C1 segment of cervical spinal cord (tissue), 14 donors: ENCODE data around the gene KLHL20.
A peak's percentile ranks its signal among the peaks of the same experiment; 100 is the strongest.
"Not testable (repeated sequence)": the region's sequence is repeated elsewhere in the genome, so short reads cannot be mapped to it uniquely, and the experiment has no call there.

Source experiments
- DNase-seq, 14 donors: peaks; one replicate each; lab custom pipeline; 2025; lab: John Stamatoyannopoulos, UW

KLHL20 gene

DNA sequence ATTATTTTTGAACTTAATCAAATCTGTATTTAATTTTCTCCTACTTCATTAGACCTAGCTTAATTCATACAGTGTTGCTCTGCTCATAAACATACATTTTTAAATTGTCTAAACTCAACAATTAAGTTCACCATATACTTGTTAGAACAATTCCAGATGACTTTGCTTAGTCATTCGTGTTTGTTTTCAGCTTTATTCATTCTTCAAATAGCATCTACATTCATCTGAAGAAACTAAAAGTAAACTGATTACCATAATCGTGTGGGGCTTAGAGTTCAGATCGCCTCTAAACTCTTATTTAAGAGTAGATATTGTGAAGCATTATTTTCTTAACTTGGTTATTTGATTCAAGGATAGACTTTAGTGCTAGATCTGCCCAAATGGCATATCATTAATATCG lies 34.4 kb downstream of the KLHL20 start:
- no peak for DNase-seq

DNA sequence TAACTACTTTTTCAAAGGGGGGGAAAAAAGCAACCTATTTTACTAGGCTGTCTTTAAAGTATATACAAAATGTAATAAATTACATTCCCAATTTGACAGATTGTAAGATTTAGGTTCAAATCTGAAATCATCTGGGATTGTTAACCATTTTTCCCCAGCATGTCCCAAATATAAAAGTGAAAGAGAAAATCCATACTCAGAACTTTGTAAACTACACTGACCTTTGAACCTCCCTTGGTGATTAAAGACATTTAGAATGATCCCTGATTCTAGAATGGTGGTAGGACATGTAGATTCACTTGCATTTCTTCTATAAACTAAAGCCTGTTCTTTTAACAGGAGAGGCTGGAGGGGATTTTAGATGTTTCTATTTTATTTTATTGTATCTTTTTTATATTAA lies 39.0 kb downstream of the KLHL20 start:
- DNase-seq = no peak

DNA sequence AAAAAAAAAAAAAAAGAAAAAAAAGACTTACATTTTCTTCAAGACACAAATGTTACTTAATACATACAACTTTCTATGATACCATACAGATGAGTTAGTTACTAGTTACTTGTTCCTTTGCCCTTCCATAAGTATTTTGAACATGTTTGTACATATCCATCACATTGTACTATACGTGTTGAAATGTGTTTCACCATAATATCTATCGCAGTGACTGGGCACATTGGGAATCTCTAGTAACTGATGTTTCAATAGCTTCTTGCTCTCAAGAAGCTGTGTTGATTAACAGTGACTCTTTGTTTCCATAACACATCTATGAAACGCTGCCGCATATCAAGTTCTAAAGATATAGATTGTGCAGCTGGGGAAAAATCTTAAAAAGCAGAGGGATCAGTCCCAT lies 42.9 kb downstream of the KLHL20 start:
- DNase-seq = no peak

DNA sequence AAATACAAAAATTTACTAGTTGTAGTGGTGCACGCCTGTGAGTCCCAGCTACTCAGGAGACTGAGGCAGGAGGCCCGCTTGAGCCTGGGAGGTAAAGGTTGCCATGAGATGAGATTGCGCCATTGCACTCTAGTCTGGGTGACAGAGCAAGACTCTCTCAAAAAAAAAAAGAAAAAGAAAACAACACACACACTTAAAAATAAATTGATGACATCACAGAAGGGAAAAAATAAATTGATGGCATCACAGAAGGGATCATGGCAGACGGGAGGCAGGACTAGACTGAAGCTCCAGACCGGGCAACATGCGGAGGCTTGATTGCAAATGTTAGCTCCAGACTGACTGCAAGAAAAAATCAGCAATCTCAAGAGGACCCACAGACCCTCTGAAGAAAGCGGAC lies 43.3 kb downstream of the KLHL20 start:
- DNase-seq = no peak

DNA sequence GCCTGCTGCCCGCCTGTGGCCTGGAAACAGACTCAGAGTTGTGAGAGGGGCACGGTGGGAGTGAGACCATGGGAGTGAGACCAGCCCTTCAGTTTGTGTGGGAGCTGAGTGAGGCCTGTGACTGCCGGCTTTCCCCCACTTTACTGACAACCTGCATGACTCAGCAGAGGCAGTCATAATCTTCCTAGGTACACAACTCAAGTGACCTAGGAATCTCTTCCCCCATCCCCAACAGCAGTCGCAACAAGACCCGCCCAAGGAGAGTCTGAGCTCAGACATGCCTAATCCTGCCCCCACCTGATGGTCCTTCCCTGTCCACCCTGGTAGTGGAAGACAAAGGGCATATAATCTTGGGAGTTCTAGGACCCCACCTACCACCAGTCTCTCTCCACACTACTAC lies 44.2 kb downstream of the KLHL20 start:
- DNase-seq = no peak

DNA sequence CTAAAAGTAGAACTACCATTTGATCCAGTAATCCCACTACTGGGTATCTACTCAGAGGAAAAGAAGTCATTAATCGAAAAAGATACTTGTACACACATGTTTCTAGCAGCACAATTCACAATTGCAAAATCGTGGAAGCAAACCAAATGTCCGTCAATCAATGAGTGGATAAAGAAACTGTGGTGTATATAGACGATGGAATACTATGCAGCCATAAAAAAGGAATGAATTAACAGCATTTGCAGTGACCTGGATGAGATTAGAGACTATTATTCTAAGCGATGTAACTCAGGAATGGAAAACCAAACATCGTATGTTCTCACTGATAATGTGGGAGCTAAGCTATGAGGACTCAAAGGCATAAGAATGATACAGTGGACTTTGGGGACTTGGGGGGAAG lies 49.5 kb downstream of the KLHL20 start:
- DNase-seq = not testable (repeated sequence)

DNA sequence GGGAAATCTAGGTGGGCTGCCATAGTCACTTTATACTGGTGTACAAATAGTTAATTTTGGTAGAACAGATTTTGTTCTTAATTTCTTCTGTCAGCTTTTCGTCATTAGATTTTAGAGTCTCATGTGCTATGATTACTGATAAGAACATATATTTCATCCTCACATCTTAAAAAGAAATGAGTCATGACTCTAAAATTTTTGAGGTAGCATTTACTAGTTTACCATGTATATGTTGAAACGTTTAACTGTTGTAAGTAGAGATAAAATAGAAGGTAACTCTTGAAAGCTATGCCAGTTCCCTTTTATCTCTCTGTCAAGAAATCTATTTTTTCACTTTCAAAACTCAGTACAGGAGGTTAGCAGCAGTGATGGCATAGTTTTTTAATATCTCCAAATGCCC lies 53.4 kb downstream of the KLHL20 start:
- no peak for DNase-seq

DNA sequence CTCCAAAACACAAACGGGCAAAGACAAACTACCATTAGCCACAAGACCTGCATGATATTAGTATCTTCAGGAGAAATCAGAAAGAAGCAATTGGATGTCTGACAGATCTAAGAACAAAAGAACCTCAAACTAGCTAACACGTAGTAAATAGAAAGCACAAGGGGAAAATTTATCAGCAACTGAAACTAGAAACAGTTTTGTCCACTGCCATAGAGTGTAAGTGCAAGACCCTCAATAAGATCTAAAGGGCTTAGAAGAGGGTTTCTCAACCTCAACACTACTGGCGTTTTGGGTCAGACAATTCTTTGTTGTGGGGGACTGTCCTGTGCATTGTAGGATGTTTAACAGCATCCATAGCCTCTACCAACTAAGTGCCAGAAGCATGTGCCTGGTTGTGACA lies 54.0 kb downstream of the KLHL20 start:
- no peak for DNase-seq

DNA sequence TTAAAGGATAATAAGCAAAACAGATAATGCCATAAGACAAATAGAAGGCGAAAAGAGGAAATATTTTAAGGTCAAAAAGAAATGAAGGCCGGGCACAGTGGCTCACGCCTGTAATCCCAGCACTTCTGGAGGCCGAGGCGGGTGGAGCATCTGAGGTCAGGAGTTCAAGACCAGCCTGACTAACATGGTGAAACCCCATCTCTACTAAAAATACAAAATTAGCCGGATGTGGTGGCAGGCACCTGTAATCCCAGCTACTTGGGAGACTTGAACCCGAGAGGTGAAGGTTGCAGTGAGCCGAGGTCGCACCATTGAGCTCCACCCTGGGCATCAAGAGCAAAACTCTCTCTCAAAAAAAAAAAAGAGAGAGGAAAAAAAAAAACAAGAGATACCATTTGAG lies 55.5 kb downstream of the KLHL20 start:
- DNase-seq = not testable (repeated sequence)

DNA sequence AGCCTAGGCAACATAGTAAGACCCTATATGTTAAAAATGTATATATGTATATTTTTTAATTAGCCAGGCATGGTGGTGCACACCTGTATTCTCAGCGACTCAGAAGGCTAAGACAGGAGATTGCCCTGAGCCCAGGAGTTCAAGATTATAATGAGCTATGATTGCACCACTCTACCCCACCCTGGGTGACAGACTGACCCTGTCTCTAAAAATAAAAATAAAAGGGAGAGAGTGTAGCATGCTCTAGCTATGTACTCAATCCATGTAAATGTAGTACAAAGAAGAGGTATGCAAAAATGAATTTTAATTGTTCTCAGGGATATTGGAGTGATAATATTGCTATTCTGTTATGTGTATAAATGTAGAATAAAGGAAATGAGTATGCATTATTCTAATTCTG lies 56.8 kb downstream of the KLHL20 start:
- DNase-seq = no peak

DNA sequence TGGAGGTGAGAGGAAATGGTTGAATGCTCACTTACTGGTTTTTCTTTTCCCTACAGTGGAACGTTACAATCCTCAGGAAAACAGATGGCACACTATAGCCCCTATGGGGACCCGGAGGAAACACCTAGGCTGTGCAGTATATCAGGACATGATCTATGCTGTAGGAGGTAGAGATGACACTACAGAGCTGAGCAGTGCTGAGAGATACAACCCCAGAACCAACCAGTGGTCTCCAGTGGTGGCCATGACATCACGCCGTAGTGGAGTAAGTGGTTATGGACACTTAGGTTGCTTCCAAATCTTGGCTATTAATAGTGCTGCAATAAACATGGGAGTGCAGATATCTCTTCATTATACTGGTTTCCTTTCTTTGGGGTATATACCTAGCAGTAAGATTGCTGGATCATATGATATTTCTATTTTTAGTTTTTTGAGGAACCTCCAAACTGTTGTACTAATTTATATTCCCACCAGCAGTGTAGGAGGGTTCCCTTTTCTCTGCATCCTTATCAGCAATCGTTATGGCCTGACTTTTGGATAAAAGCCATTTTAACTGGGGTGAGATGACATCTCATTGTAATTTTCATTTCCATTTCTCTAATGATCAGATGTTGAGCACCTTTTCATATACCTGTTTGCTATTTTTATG lies 60.9 kb downstream of the KLHL20 start:
- DNase-seq = no peak

DNA sequence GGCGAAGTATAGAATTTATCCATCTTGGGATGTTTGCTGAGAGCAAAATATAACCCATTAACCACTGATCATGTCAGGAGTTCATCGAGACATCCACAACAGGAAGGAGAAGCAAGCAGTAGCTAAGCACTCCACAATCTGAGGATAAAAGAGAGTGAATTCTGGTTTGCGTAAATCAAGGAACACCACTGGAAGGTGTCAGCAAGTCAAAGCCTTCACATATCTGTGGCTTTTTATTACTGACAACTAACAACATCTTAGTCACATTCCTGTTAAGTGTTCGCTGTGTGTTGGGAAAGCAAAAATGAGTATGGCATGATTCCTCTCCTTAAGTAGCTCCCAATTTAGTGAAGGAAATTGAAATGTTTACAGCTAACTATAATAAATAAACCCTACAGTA lies 65.2 kb downstream of the KLHL20 start:
- DNase-seq = no peak

DNA sequence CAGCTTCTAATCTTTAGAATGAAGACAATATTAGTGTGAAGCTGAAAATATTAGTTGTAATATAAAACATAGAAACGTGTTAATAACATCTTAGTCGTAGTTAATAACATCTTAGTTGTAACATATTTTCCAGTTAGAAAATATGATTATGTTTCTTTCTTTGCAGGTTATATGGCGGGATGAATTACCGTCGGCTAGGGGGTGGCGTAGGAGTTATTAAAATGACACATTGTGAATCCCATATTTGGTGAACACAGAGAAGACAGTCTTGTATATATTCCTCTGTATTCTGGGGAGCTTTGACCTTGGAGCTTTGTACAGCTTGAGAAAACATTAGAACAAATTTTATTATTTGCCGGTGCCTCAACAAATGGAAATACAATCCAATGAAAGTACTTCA lies 70.2 kb downstream of the KLHL20 start:
- no peak for DNase-seq

DNA sequence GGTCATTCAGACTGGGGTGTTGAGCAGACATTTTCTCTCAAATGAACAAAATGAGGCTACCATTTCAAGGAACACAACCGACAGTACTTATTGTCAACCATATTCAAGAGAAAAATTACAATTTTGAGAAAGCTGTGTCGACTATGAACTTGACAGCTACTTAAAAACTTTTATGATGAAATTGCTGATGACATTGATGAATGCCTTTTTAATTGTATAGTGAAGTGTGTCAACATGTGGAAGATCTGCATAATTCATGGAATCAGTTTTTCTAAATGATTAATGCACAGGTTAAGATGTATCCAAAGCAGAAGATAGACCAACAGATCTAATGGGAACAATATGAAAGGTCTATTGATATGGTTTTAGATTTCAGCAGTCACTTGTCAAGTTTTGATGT lies 75.1 kb downstream of the KLHL20 start:
- no peak for DNase-seq

DNA sequence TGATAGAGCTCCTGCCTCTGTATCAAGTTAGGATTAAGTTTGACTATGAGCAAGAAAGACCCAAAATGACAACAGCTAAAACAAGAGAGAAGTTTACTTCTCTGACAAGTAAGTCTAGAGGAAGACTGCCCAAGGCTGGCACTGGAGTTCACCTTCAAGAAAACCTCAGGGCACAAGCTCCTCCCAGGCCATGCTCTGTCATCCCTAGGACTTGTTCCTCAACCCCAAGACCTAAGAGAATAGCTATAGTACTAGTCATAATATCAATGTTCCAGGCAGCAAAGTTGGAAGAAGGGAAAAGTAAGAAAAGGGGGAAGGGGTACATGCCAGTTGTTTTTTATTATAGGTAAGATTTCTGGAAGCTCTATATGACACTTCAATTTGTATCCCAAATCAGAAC lies 83.3 kb downstream of the KLHL20 start:
- DNase-seq = no peak

DNA sequence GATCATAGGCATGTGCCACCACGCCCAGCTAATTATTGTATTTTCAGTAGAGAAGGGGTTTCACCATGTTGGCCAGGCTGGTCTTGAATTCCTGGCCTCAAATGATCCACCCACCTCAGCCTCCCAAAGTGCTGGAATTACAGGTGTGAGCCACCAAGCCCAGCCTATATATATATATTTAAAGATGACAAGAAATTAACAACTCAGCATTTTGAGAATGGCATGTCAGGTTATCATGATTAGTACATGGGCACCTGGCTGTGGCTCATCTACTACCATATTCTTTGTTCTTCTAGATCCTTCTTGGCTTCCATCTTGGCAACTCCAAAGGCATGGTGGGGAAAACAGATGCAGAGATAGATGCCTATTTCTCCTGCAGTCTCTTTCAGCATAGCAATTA lies 85.2 kb downstream of the KLHL20 start:
- not testable (repeated sequence) for DNase-seq

DNA sequence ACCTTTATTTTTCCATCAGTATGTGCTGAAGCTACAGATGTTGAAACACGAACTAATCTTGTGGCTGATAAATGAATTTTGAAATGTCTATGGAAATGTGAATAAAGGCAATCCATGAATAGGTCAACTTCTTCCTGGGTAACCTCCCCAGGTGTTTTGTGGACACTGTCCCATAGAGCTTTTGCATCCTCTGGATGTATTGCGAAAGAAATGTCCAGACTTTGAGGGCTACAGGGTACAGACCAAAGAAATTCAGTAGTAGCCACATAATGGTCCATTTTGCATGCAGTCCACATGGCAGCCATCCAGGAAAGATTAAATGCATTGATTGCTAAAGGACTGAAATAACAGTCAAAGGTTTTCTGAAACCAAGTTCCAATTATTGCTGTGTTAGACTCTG lies 88.2 kb downstream of the KLHL20 start:
- no peak for DNase-seq

DNA sequence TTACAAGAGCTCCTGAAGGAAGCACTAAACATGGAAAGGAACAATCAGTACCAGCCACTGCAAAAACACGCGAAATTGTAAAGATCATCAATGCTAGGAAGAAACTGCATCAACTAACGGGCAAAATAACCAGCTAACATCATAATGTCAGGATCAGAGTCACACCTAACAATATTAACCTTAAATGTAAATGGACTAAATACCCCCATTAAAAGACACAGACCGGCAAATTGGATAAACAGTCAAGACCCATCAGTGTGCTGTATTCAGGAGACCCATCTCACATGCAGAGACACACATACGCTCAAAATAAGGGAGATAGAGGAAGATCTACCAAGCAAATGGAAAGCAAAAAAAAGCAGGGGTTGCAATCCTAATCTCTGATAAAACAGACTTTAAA lies 98.9 kb downstream of the KLHL20 start:
- DNase-seq = not testable (repeated sequence)

DNA sequence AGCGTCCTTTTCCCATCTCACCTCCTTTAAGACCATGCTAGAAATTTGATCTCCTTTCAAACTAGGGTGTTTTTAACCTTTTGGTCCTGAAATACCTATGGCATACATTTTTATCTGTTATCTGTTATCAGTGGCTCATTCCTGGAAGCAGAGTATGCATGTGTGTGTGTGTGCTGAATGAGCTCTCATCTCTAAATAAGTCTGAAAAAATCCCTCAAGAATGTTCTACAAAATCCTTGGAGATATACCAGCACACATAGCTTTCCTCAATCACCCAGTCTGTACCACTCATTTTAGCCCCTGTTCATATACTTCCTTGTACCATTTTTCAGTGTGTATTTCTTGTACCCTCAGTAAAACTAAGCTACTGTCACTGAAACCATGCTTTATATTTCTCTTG lies 103.7 kb downstream of the KLHL20 start:
- DNase-seq = no peak

DNA sequence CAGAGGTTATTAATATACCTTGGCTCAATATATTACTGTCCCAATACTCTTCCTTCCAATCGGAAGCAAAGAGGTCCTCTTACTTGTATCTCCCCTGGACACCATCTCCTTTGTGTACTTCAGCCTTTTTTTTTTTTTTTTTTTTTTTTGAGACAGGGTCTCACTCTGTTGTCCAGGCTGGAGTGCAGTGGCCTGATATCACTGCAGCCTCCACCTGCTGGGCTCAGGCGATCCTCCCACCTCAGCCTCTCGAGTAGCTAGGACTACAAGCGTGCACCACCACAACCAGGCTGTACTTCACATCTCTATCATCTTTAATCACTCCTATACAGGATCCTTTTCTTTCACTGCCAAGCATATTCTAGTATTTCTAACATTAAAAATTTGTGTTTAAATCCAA lies 106.9 kb downstream of the KLHL20 start:
- DNase-seq = no peak

DNA sequence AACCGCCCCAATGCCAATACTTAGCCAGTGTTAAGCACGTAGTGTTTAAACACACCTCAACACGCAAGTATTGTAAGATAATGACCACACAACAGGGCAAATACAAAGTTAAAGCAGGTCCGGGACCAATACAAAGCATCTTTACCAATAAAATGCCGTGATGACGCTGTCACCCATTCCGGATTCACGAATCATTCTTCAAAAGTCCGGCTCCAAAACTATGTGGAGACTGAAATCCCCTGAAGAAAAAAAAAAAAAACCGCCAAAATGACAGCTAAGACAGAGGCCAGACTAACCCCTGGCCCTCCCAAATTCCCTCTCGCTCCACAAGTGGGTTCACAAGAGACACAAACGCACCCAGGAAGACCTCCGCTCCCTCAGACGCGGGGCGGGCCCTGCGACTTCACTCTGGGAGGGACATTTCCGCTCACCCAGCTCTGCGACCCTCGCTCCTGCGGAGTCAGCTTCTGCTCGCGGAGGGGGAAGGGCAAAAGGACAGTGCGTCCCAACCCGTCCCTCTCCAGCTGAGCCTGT lies 109.1 kb downstream of the KLHL20 start:
- no peak for DNase-seq

DNA sequence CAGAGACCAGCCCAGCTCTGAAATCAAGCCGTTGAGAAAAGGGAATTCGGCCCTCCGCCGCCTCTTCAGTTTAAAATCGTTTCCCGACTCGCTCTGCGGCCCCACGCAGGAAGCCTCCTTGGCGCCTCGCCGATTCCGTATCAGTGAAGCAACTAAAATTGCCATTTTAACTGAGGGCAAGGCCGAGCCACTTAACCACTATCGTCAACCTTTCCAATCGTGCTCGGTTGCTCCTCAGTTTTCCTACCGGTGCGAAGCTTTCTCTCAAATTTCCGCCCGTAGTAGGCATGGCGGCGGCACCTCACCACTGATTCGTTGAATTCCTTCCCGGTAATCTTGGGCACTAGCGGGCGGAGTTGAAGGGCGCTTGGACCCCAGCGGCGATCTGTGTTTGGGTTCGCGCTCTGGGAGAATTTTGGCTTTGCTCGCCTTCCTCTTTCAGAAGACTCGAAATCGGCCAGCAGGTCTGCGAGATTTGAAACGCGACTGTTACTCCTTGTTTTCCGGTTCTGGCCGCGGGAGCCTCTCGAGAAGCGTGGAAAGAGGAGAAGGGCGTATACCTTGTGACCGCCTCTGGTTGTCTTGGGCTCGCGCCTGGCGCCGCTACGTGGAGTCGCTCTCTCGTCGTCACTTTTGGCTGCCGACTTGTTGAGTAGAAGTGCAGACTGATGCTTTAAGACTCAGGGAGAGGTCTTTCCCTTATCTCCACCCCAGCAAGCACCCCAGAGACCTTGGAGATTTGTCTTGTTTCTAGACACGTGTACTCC lies 109.7 kb downstream of the KLHL20 start, which contains the start of the genes CENPL and DARS2:
TSS of gene CENPL (minus strand) at position 569 of the 767 bp plus-strand sequence. CDS start 13,584 bp downstream, outside the sequence.
TSS of gene DARS2 (plus strand) at position 359 of the 767 bp plus-strand sequence. CDS start 557 bp downstream, outside the sequence.
- peak; percentile 53 to 96 (median 92) for DNase-seq

DNA sequence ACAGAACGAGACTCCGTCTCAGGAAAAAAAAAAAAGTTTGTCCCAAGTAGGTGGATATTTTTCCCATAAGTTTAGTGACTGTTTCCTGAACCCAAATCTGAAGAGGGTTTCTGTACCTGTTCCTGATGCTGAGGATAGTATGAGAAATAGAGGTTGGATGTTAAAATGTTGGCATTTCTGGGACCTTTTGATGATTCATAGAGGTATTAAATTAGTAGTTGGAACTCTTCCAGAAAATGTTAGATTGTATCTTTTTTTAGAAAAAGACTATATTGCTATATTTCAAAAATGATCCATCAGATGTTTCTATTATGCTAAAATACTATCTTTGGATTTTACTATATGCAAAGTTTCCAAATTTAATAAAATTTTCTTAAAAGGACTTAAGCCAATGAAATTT lies 112.8 kb downstream of the KLHL20 start:
- no peak for DNase-seq
